ENCODE measurements around the gene LMX1B. TPM values are rescaled to one million over a fixed set of nuclear protein-coding genes. Genes with fewer than 3 reads are reported as not detected.

The LMX1B gene
- polyA plus RNA-seq, 1 donor (not counting 4 experiments of a cell fraction or from before 2014, with no cell fraction given), result 0.24 TPM

GRCh38 chr9:126689027-126689825, 75.5 kb downstream of the LMX1B start:
- H3K27me3 ChIP-seq (ENCODE audit: control insufficient read depth, extremely low read depth, insufficient read depth, low read length), result no peaks in the 10 kb centered on the region
- no peak for FAIRE-seq

DNA sequence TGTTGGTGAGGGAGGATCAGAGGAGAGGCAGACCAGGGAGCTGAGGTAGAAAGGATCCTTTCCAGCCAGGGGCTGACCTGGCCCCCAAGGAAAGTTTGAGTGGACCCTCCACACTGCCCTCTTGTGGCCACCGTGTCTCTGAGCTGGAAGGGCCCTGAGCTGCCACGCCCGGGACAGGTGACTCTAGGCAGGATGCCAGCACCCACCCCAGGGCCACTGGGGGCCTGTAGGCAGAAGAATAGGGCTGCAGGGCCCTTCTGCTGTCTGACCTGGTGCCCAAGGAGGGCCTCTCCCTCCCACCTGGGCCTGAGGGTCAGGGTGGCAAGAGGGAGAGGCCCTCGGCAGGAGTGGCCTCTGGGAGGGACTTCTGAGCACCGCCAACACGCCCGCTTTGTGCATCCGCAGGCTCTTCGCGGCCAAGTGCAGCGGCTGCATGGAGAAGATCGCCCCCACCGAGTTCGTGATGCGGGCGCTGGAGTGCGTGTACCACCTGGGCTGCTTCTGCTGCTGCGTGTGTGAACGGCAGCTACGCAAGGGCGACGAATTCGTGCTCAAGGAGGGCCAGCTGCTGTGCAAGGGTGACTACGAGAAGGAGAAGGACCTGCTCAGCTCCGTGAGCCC, 76.8 kb downstream of the LMX1B start:
- DNase-seq (ENCODE audit: low read depth, low spot score) (no peak), FAIRE-seq (peak; percentile 68)
- H3K27me3 ChIP-seq (ENCODE audit: control insufficient read depth, extremely low read depth, insufficient read depth, low read length), result no peaks in the 10 kb centered on the region
- H2AFZ ChIP-seq (ENCODE audit: control insufficient read depth, low read length), result no peak overlapping the region
- H3K9me3 ChIP-seq (ENCODE audit: control insufficient read depth, low read depth, low read length), result no peaks in the 10 kb centered on the region
- no peak overlapping the region for H3K27ac ChIP-seq (ENCODE audit: control insufficient read depth, insufficient read depth, low read length)
- H4K20me1 ChIP-seq (ENCODE audit: control insufficient read depth, extremely low read depth, insufficient read depth, low read length), result no peaks in the 10 kb centered on the region
- no peaks in the 10 kb centered on the region for H3K9me1 ChIP-seq (ENCODE audit: control insufficient read depth, extremely low read depth, insufficient read depth, low read length)
- no peaks in the 10 kb centered on the region for H3K36me3 ChIP-seq (ENCODE audit: control insufficient read depth in 2 of 2, extremely low read depth in 1 of 2, insufficient read depth in 2 of 2, low read length in 2 of 2)
- TF ChIP-seq EZH2 (IDR thresholded peaks at IDR 0.05; ENCODE audit: low read length), result no peak
- peak; percentile 73 to 91 (median 85) for TF ChIP-seq CTCF (optimal IDR thresholded peaks at IDR 0.05 in 1 of 3, IDR thresholded peaks at IDR 0.05 in 1 of 3, conservative IDR thresholded peaks at IDR 0.05 in 1 of 3; ENCODE audit: extremely low read depth in 1 of 3, insufficient read depth in 2 of 3, low read length in 3 of 3)
- H3K9ac ChIP-seq (ENCODE audit: control insufficient read depth, extremely low read depth, insufficient read depth, low read length), result no peak overlapping the region
- H3K79me2 ChIP-seq (ENCODE audit: control insufficient read depth, insufficient read depth, low read length), result no peaks in the 10 kb centered on the region
- no peak overlapping the region for H3K4me3 ChIP-seq (ENCODE audit: control insufficient read depth in 2 of 3, extremely low read depth in 1 of 3, insufficient read depth in 2 of 3, low read depth in 1 of 3, low read length in 3 of 3)
- dilution Hi-C loops (cut with MboI; ENCODE audit: extremely low pct_ligation_motif_present, low sequenced_read_pairs), result no loop called here
- no peak overlapping the region for H3K4me2 ChIP-seq (ENCODE audit: control insufficient read depth, extremely low read depth, insufficient read depth, low read depth, low read length)
- peaks cover 14% of the 10 kb centered on the region for H3K4me1 ChIP-seq (ENCODE audit: control insufficient read depth, extremely low read depth, insufficient read depth, low read length)

More at GRCh38 chr9:126689027-126689825, 75.5 kb downstream of the LMX1B start:
- no peaks in the 10 kb centered on the region for H3K79me2 ChIP-seq (ENCODE audit: control insufficient read depth, insufficient read depth, low read length)
- H3K4me2 ChIP-seq (ENCODE audit: control insufficient read depth, extremely low read depth, insufficient read depth, low read depth, low read length), result no peak overlapping the region
- no peak overlapping the region for H2AFZ ChIP-seq (ENCODE audit: control insufficient read depth, low read length)
- no peaks in the 10 kb centered on the region for H3K9me3 ChIP-seq (ENCODE audit: control insufficient read depth, low read depth, low read length)
- TF ChIP-seq CTCF (optimal IDR thresholded peaks at IDR 0.05 in 1 of 3, IDR thresholded peaks at IDR 0.05 in 1 of 3, conservative IDR thresholded peaks at IDR 0.05 in 1 of 3; ENCODE audit: extremely low read depth in 1 of 3, insufficient read depth in 2 of 3, low read length in 3 of 3) (no peak), EZH2 (IDR thresholded peaks at IDR 0.05; ENCODE audit: low read length) (no peak)
- H3K9me1 ChIP-seq (ENCODE audit: control insufficient read depth, extremely low read depth, insufficient read depth, low read length), result no peaks in the 10 kb centered on the region
- dilution Hi-C loops (cut with MboI; ENCODE audit: extremely low pct_ligation_motif_present, low sequenced_read_pairs), result no loop called here
- H3K36me3 ChIP-seq (ENCODE audit: control insufficient read depth in 2 of 2, extremely low read depth in 1 of 2, insufficient read depth in 2 of 2, low read length in 2 of 2), result no peaks in the 10 kb centered on the region
- no peak overlapping the region for H3K4me3 ChIP-seq (ENCODE audit: control insufficient read depth in 2 of 3, extremely low read depth in 1 of 3, insufficient read depth in 2 of 3, low read depth in 1 of 3, low read length in 3 of 3)
- H3K9ac ChIP-seq (ENCODE audit: control insufficient read depth, extremely low read depth, insufficient read depth, low read length), result no peak overlapping the region
- DNase-seq (ENCODE audit: low read depth, low spot score), result no peak
- H4K20me1 ChIP-seq (ENCODE audit: control insufficient read depth, extremely low read depth, insufficient read depth, low read length), result no peaks in the 10 kb centered on the region
- H3K4me1 ChIP-seq (ENCODE audit: control insufficient read depth, extremely low read depth, insufficient read depth, low read length), result peaks cover 20% of the 10 kb centered on the region
- no peak overlapping the region for H3K27ac ChIP-seq (ENCODE audit: control insufficient read depth, insufficient read depth, low read length)
